ENCODE measurements around the gene ACP2.

ACP2 gene

DNA sequence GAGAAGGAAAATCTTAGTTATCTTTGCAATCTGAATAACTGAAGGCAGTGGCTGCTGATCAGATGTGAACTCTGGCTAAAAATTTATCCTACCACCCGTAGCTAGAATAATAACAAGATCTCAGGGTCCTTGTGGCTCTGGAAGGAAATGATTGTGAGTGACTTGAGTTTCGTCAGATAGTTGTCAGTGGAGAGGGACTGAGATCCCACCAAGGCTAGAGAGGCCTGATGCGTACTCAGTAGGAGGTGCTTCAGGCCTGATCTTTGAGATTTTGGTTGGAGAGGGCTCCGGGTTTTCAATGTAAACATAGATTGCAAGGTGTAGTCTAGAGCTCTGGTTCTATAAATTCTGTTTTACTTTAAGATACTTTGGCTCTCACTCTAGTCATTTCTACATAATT is 22.7 kb upstream of the ACP2 start:
- peak; percentile 21 for DNase-seq (ENCODE audit: low read depth)
- TF ChIP-seq MYC (IDR thresholded peaks at IDR 0.05; ENCODE audit: low read depth, low read length) (no peak), POLR2A (IDR thresholded peaks at IDR 0.05; ENCODE audit: extremely low read depth, insufficient read length) (no peak)
- TF ChIP-seq, protein P1, sequence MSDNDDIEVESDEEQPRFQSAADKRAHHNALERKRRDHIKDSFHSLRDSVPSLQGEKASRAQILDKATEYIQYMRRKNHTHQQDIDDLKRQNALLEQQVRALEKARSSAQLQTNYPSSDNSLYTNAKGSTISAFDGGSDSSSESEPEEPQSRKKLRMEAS (IDR thresholded peaks at IDR 0.05; ENCODE audit: low read depth, low read length) = no peak
- TF ChIP-seq, protein P2, sequence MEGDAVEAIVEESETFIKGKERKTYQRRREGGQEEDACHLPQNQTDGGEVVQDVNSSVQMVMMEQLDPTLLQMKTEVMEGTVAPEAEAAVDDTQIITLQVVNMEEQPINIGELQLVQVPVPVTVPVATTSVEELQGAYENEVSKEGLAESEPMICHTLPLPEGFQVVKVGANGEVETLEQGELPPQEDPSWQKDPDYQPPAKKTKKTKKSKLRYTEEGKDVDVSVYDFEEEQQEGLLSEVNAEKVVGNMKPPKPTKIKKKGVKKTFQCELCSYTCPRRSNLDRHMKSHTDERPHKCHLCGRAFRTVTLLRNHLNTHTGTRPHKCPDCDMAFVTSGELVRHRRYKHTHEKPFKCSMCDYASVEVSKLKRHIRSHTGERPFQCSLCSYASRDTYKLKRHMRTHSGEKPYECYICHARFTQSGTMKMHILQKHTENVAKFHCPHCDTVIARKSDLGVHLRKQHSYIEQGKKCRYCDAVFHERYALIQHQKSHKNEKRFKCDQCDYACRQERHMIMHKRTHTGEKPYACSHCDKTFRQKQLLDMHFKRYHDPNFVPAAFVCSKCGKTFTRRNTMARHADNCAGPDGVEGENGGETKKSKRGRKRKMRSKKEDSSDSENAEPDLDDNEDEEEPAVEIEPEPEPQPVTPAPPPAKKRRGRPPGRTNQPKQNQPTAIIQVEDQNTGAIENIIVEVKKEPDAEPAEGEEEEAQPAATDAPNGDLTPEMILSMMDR (IDR thresholded peaks at IDR 0.05; ENCODE audit: low read depth, low read length) = no peak
- peak overlapping the region; percentile 94 for H3K4me3 ChIP-seq (ENCODE audit: low read depth, low read length)

DNA sequence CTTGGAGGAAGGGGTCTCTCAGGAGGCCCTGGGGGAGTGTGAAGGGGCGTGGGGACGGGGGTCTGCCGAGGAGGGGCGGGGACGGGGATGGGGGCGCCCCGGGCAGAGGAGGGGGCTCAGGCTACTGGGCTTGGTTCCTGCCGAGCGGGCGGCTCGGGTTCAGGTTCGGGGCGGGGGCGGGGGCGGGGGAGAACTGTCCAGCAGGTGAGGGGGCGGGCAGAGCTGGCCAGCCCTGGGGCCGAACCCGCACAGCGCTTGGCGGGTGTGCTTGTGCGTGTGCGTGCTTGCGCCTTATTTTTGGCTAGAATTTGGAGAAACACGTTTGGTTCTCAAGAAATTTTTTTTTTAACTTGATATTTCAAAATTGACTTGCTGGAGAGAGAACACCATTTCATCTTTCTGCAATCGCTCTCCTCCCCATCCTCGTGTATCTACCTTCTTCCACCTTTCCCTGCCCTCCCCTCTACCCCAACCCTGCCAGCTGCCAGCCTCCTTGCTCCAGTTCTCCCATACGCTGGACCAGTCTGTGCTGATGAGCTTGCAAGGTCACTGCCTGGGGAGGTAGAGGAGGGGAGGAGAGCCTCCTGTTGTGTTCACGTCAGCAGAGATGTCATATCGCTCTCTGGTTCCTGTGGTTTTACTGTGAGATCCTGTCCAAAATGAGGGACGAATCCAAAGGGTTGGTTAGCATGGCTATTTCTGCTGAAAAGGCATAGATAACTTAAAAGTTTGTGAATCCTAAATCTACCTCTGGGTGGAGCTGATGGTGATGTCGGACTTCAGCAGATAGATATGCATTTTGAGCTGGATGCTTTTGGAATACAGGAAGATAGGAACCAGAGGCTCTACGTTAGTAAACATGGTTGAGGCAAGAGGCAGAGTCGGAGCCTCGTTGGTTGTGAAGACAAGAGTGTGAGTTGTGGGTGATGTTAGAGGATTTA is 22.0 kb upstream of the ACP2 start:
- TF ChIP-seq POLR2A (IDR thresholded peaks at IDR 0.05; ENCODE audit: extremely low read depth, insufficient read length) (no peak), MYC (IDR thresholded peaks at IDR 0.05; ENCODE audit: low read depth, low read length) (no peak)
- TF ChIP-seq, protein P1 (IDR thresholded peaks at IDR 0.05; ENCODE audit: low read depth, low read length) = no peak
- TF ChIP-seq, protein P2 (IDR thresholded peaks at IDR 0.05; ENCODE audit: low read depth, low read length) = no peak
- peak; percentile 63 for DNase-seq (ENCODE audit: low read depth)

DNA sequence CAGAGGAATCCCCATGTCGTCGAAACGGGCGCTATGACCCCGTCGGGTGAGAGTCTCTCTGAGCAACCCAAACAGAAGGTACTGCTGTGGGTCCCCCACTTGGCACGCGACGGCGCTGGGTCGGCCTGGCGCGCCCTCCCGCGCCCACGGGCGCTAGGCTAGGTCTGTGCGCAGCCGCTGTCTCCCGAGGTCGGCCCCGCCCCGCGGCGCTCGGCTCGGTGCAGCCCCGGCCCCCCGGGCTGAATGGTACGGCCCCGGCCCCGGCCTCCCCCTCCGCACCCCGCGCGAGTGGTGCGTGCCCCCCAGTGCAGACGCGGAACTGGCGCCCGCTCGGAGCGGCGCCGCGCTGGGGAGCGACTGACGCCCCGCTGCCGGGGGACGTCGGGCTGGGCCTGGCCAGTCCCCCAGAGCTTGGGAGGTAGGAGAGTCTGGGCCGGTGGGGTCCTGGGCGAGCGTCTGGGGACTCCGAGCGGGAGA is 21.3 kb upstream of the ACP2 start, which contains the start of gene MADD:
Gene MADD, plus strand, starts transcription at position 305 of the 477 bp plus-strand sequence.
- DNase-seq (ENCODE audit: low read depth) = peak; percentile 94
- peak within 1 kb of the TSS; percentile 94 for H3K4me3 ChIP-seq (ENCODE audit: low read depth, low read length)
- TF ChIP-seq POLR2A (IDR thresholded peaks at IDR 0.05; ENCODE audit: extremely low read depth, insufficient read length) (peak; percentile 86), MYC (IDR thresholded peaks at IDR 0.05; ENCODE audit: low read depth, low read length) (peak; percentile 53)
- TF ChIP-seq, protein P1 (IDR thresholded peaks at IDR 0.05; ENCODE audit: low read depth, low read length) = peak; percentile 33
- TF ChIP-seq, protein P2 (IDR thresholded peaks at IDR 0.05; ENCODE audit: low read depth, low read length) = no peak

More for the DNA sequence above, 22.0 kb upstream of the ACP2 start:
- peak overlapping the region; percentile 94 for H3K4me3 ChIP-seq (ENCODE audit: low read depth, low read length)

DNA sequence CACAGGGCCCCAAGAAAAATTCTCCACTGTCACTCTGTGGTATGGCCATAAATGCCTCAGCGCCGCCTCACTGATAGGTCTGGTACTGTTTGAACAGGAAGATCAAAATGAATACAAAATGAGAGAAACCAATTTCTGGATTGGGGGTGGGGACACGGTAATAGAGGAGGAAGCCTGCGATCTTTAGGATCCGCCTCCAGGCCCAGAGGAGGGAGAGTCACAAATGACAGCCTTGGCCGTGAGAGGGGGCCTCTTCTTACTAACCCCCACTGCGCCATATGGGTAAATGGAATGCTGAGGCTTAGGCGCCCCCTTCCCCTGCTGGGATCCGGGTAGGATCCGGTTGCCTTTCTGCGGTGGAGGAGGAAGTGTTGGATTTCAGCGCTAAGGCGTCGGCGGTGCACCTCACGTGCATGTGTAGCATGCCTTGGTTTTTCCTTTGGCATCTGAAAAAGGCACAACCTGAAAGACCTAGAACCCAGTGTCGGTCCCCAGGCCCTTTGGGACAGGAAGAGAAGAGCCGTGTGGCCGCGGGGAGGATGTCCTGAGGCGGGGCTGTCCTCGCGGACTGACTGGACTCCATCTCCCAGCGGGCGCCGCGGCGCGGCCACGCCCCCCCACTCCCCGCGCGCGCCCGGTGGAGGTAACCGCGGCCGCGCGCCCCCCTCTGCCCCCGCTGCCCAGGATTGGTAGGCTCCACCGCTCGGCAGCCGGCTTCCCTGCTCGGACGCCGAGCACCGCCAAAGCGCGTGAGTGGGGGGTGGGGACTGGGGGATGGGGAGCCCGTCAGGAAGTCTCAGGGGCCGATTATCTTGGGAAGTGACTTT is 20.6 kb upstream of the ACP2 start:
- H3K4me3 ChIP-seq (ENCODE audit: low read depth, low read length) = peak overlapping the region; percentile 71
- peak; percentile 5 for TF ChIP-seq POLR2A (IDR thresholded peaks at IDR 0.05; ENCODE audit: extremely low read depth, insufficient read length)
- TF ChIP-seq MYC (IDR thresholded peaks at IDR 0.05; ENCODE audit: low read depth, low read length) = no peak
- TF ChIP-seq, protein P1 (IDR thresholded peaks at IDR 0.05; ENCODE audit: low read depth, low read length) = peak; percentile 84; the same call in 1 of the 2 replicates
- TF ChIP-seq, protein P2 (IDR thresholded peaks at IDR 0.05; ENCODE audit: low read depth, low read length) = no peak
- DNase-seq (ENCODE audit: low read depth) = peak; percentile 98

DNA sequence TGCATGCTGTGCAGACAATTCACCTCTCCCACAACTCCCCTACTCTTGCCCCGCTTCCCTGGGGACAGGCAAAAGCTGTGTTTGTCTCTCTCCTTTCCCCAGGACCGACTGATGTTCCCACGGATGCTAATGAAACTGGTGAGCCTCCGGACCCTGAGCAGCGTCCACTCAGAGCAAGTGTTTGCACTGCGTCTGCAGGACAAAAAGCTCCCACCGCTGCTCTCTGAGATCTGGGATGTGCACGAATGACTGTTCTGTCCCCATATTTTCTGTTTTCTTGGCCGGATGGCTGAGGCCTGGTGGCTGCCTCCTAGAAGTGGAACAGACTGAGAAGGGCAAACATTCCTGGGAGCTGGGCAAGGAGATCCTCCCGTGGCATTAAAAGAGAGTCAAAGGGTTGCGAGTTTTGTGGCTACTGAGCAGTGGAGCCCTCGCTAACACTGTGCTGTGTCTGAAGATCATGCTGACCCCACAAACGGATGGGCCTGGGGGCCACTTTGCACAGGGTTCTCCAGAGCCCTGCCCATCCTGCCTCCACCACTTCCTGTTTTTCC is 19.9 kb upstream of the ACP2 start:
- TF ChIP-seq MYC (IDR thresholded peaks at IDR 0.05; ENCODE audit: low read depth, low read length) (no peak; the same call in 1 of the 2 replicates), POLR2A (IDR thresholded peaks at IDR 0.05; ENCODE audit: extremely low read depth, insufficient read length) (peak; percentile 24)
- TF ChIP-seq, protein P1 (IDR thresholded peaks at IDR 0.05; ENCODE audit: low read depth, low read length) = 0 out of 2 replicates have a peak, but pooled peaks have one; percentile 16
- H3K4me3 ChIP-seq (ENCODE audit: low read depth, low read length) = peak overlapping the region; percentile 57
- no peak for DNase-seq (ENCODE audit: low read depth)

All from NB4 (cell line).